ENCODE measurements around the gene LIME1. TPM values are rescaled to one million over a fixed set of nuclear protein-coding genes. Genes with fewer than 3 reads are reported as not detected.

The LIME1 gene
- total and polyA plus RNA-seq, 2 of the 8 experiments (the other 6 are each of a cell fraction or from before 2014, with no cell fraction given), result 4.5 to 5.9 TPM

- Histone ChIP-seq H2BK12ac (ENCODE audit: low read depth, low read length) (no peak overlapping the region), H3K27me3 (replicated peaks in 1 of 4; ENCODE audit: control insufficient read depth in 3 of 4, extremely low read depth in 1 of 4, insufficient read depth in 3 of 4, low read length in 3 of 4) (peaks cover 0 to 4% (median 3%) of the 10 kb centered on the region in 4 experiments; a peak in 3 of 7 replicates), H2BK5ac (ENCODE audit: low read depth, low read length) (no peak overlapping the region), H3K18ac (ENCODE audit: extremely low read depth, low read length) (no peak overlapping the region), H3K9me3 (ENCODE audit: insufficient read depth in 2 of 2, low read depth in 1 of 2, low read length in 1 of 2) (no peaks in the 10 kb centered on the region), H3K4me2 (ENCODE audit: insufficient read depth in 1 of 2, low read depth in 2 of 2, low read length in 2 of 2) (no peak overlapping the region), H2AFZ (ENCODE audit: low read length) (no peak overlapping the region), H3K4ac (replicated peaks; ENCODE audit: insufficient read length, low read depth, low read length) (no peak overlapping the region), H4K20me1 (replicated peaks in 1 of 2; ENCODE audit: control insufficient read depth in 1 of 2, insufficient read depth in 2 of 2, low read length in 2 of 2) (peaks cover 0 to 3% of the 10 kb centered on the region in 2 experiments), H3K27ac (ENCODE audit: low read depth, low read length) (no peak overlapping the region), H2AK5ac (ENCODE audit: low read depth, low read length) (no peak overlapping the region), H3K56ac (replicated peaks; ENCODE audit: insufficient read length, low read depth, low read length) (no peak overlapping the region), H3K23ac (ENCODE audit: insufficient read length) (no peak overlapping the region), H3K4me3 (ENCODE audit: extremely low read depth in 1 of 4, insufficient read depth in 2 of 4, low read depth in 3 of 4, low read length in 4 of 4) (no peak overlapping the region), H4K91ac (replicated peaks; ENCODE audit: insufficient read length, low read length) (no peak overlapping the region), H3K36me3 (ENCODE audit: control insufficient read depth in 2 of 4, insufficient read depth in 4 of 4, low read length in 3 of 4) (peaks cover 0 to 12% (median 6%) of the 10 kb centered on the region in 4 experiments; a peak in 3 of 8 replicates), H3K79me1 (ENCODE audit: low read depth, low read length) (no peaks in the 10 kb centered on the region; the same call in 1 of the 2 replicates), H3K14ac (ENCODE audit: insufficient read length) (no peak overlapping the region), H2BK15ac (ENCODE audit: low read length) (no peak overlapping the region), H3K23me2 (ENCODE audit: low read depth, low read length) (peaks cover 9% of the 10 kb centered on the region; the same call in 1 of the 2 replicates), H4K5ac (ENCODE audit: insufficient read length, low read depth, low read length) (no peak overlapping the region), H3K79me2 (ENCODE audit: control insufficient read depth in 1 of 2, insufficient read depth in 2 of 2, low read length in 2 of 2) (no peaks in the 10 kb centered on the region), H2BK20ac (ENCODE audit: low read length) (no peak overlapping the region), H3K9ac (replicated peaks in 1 of 4; ENCODE audit: extremely low read depth in 1 of 4, low read depth in 3 of 4, low read length in 3 of 4) (no peak overlapping the region), H3K4me1 (replicated peaks in 1 of 4; ENCODE audit: control insufficient read depth in 3 of 4, insufficient read depth in 4 of 4, low read length in 3 of 4) (peaks cover 0 to 11% (median 10%) of the 10 kb centered on the region in 4 experiments; a peak in 6 of 7 replicates), H4K8ac (ENCODE audit: extremely low read depth, insufficient read depth, low read length) (no peak overlapping the region), H2BK120ac (replicated peaks; ENCODE audit: low read depth, low read length) (no peak overlapping the region)
- ChIA-PET POLR2A (ENCODE audit: partially characterized antibody) (interaction anchor here (0.7 to 1.3 kb wide), 3 partner anchors 87 to 213 kb away, joined by 3 read pairs; partner anchors contain the start of gene UCKL1), CTCF (ENCODE audit: partially characterized antibody) (interaction anchor here (0.9 to 1.6 kb wide), 5 partner anchors 8 to 151 kb away, joined by 3 to 4 read pairs (median 3); partner anchors contain the start of gene TPD52L2)
- 94% methylated on average over 31 of the region's 31 CpGs; no CpG with 5 or more reads in 1 of the 2 experiments for WGBS, 2 experiments (ENCODE audit: extremely low coverage in 1 of 2, insufficient coverage in 1 of 2, insufficient read length in 1 of 2, insufficient replicate concordance in 2 of 2, low coverage in 1 of 2, low lambda C conversion rate in 2 of 2, missing lambda C conversion rate in 1 of 2)
- FAIRE-seq (no peak), DNase-seq (ENCODE audit: low read depth in 1 of 2, low spot score in 2 of 2) (no peak)
- no peak for TF ChIP-seq RXRA (IDR thresholded peaks at IDR 0.05; ENCODE audit: insufficient read depth, low read depth, low read length)
Measured at GRCh38 chr20:63743210-63743970, 6.9 kb downstream of the LIME1 start.
